GM18868 (cell line): Measurements from ENCODE around the gene CACNA2D1.

Experiments
- ATAC-seq: cut with Tn5 transposase; IDR thresholded peaks from one replicate; pipeline ENCODE4 v1.9.1; 2021; ENCODE audit warnings: mild to moderate bottlenecking, moderate library complexity; ENCODE audit not compliant: unreplicated experiment

Gene CACNA2D1

GRCh38 chr7:82348251-82348650, 95.3 kb downstream of the CACNA2D1 start:
- ATAC-seq = no peak

- no peak for ATAC-seq
These were observed 95.8 kb downstream of the CACNA2D1 start for GRCh38 chr7:82347808-82348207.

- no peak for ATAC-seq
These were observed 97.7 kb downstream of the CACNA2D1 start for GRCh38 chr7:82345886-82346285.

- no peak for ATAC-seq
These were observed 99.9 kb downstream of the CACNA2D1 start for GRCh38 chr7:82343716-82344115.

- ATAC-seq = no peak
These were observed 103.6 kb downstream of the CACNA2D1 start for GRCh38 chr7:82339958-82340357.

GRCh38 chr7:82335927-82336326, 107.7 kb downstream of the CACNA2D1 start:
- ATAC-seq = no peak

- ATAC-seq = no peak
These were observed 108.6 kb downstream of the CACNA2D1 start for GRCh38 chr7:82335001-82335400.

- no peak for ATAC-seq
These were observed 112.3 kb downstream of the CACNA2D1 start for GRCh38 chr7:82331234-82331633.

GRCh38 chr7:82330706-82331215, 112.8 kb downstream of the CACNA2D1 start:
- no peak for ATAC-seq

GRCh38 chr7:82327898-82328297, 115.7 kb downstream of the CACNA2D1 start:
- no peak for ATAC-seq

GRCh38 chr7:82325416-82325815, 118.2 kb downstream of the CACNA2D1 start:
- ATAC-seq = no peak

GRCh38 chr7:82323806-82324205, 119.8 kb downstream of the CACNA2D1 start:
- ATAC-seq = no peak

- ATAC-seq = no peak
These were observed 123.9 kb downstream of the CACNA2D1 start for GRCh38 chr7:82319674-82320118.

- ATAC-seq = no peak
These were observed 124.8 kb downstream of the CACNA2D1 start for GRCh38 chr7:82318786-82319185.

- no peak for ATAC-seq
These were observed 125.8 kb downstream of the CACNA2D1 start for GRCh38 chr7:82317760-82318159.

GRCh38 chr7:82317257-82317721, 126.3 kb downstream of the CACNA2D1 start:
- ATAC-seq = no peak

- ATAC-seq = no peak
These were observed 130.3 kb downstream of the CACNA2D1 start for GRCh38 chr7:82313269-82313668.

- ATAC-seq = no peak
These were observed 130.9 kb downstream of the CACNA2D1 start for GRCh38 chr7:82312646-82313045.

- ATAC-seq = no peak
These were observed 138.1 kb downstream of the CACNA2D1 start for GRCh38 chr7:82305347-82306005.

GRCh38 chr7:82294865-82295264, 148.7 kb downstream of the CACNA2D1 start:
- no peak for ATAC-seq

GRCh38 chr7:82294382-82294784, 149.2 kb downstream of the CACNA2D1 start:
- no peak for ATAC-seq

- ATAC-seq = no peak
These were observed 150.1 kb downstream of the CACNA2D1 start for GRCh38 chr7:82293467-82293866.

- ATAC-seq = no peak
These were observed 151.6 kb downstream of the CACNA2D1 start for GRCh38 chr7:82291931-82292330.
